ENCODE measurements around the gene CLASP2.
"Not testable (repeated sequence)": the region's sequence is repeated elsewhere in the genome, so short reads cannot be mapped to it uniquely, and the experiment has no call there.

Gene CLASP2

GRCh38 chr3:33687406-33688010 is 30.5 kb downstream of the CLASP2 start:
- H3K36me3 ChIP-seq (ENCODE audit: insufficient read depth, low read length) = peaks cover 3% of the 10 kb centered on the region
- H3K4me3 ChIP-seq (ENCODE audit: low read length) = no peak overlapping the region
- no peaks in the 10 kb centered on the region for H3K9me3 ChIP-seq (replicated peaks; ENCODE audit: low read length)
- no peaks in the 10 kb centered on the region for H3K27me3 ChIP-seq (ENCODE audit: control insufficient read depth, insufficient read depth, low read length)
- H3K4me2 ChIP-seq (ENCODE audit: low read length) = peak overlapping the region; percentile 65
- peaks cover 15% of the 10 kb centered on the region for H3K4me1 ChIP-seq (ENCODE audit: control insufficient read depth, insufficient read depth, low read length)
- no peak overlapping the region for H3K9ac ChIP-seq (ENCODE audit: low read depth, low read length)

GRCh38 chr3:33682770-33683169 is 35.3 kb downstream of the CLASP2 start:
- H3K9me3 ChIP-seq (replicated peaks; ENCODE audit: low read length) = no peaks in the 10 kb centered on the region
- no peaks in the 10 kb centered on the region for H3K27me3 ChIP-seq (ENCODE audit: control insufficient read depth, insufficient read depth, low read length)
- peaks cover 3% of the 10 kb centered on the region for H3K36me3 ChIP-seq (ENCODE audit: insufficient read depth, low read length)
- H3K4me1 ChIP-seq (ENCODE audit: control insufficient read depth, insufficient read depth, low read length) = peaks cover 9% of the 10 kb centered on the region
- H3K9ac ChIP-seq (ENCODE audit: low read depth, low read length) = no peak overlapping the region
- no peak overlapping the region for H3K4me2 ChIP-seq (ENCODE audit: low read length)
- no peak overlapping the region for H3K4me3 ChIP-seq (ENCODE audit: low read length)

- H3K27me3 ChIP-seq (ENCODE audit: control insufficient read depth, insufficient read depth, low read length) = no peaks in the 10 kb centered on the region
- no peak overlapping the region for H3K4me2 ChIP-seq (ENCODE audit: low read length)
- no peaks in the 10 kb centered on the region for H3K9me3 ChIP-seq (replicated peaks; ENCODE audit: low read length)
- H3K4me1 ChIP-seq (ENCODE audit: control insufficient read depth, insufficient read depth, low read length) = no peaks in the 10 kb centered on the region
- no peak overlapping the region for H3K9ac ChIP-seq (ENCODE audit: low read depth, low read length)
- no peak overlapping the region for H3K4me3 ChIP-seq (ENCODE audit: low read length)
- peaks cover 3% of the 10 kb centered on the region for H3K36me3 ChIP-seq (ENCODE audit: insufficient read depth, low read length)
Observed at GRCh38 chr3:33681667-33682066, 36.4 kb downstream of the CLASP2 start.

GRCh38 chr3:33678073-33678472 is 40.0 kb downstream of the CLASP2 start:
- Histone ChIP-seq H3K27me3 (ENCODE audit: control insufficient read depth, insufficient read depth, low read length) (no peaks in the 10 kb centered on the region), H3K4me3 (ENCODE audit: low read length) (no peak overlapping the region), H3K4me1 (ENCODE audit: control insufficient read depth, insufficient read depth, low read length) (no peaks in the 10 kb centered on the region), H3K9me3 (replicated peaks; ENCODE audit: low read length) (no peaks in the 10 kb centered on the region), H3K4me2 (ENCODE audit: low read length) (no peak overlapping the region), H3K36me3 (ENCODE audit: insufficient read depth, low read length) (peaks cover 3% of the 10 kb centered on the region), H3K9ac (ENCODE audit: low read depth, low read length) (no peak overlapping the region)

GRCh38 chr3:33673436-33673835 is 44.6 kb downstream of the CLASP2 start:
- H3K9me3 ChIP-seq (replicated peaks; ENCODE audit: low read length); H3K4me3 ChIP-seq (ENCODE audit: low read length); H3K4me1 ChIP-seq (ENCODE audit: control insufficient read depth, insufficient read depth, low read length): not testable (repeated sequence)

GRCh38 chr3:33668618-33669017 is 49.4 kb downstream of the CLASP2 start:
- no peak overlapping the region for H3K4me2 ChIP-seq (ENCODE audit: low read length)
- no peaks in the 10 kb centered on the region for H3K36me3 ChIP-seq (ENCODE audit: insufficient read depth, low read length)
- no peaks in the 10 kb centered on the region for H3K9me3 ChIP-seq (replicated peaks; ENCODE audit: low read length)
- peaks cover 16% of the 10 kb centered on the region for H3K4me1 ChIP-seq (ENCODE audit: control insufficient read depth, insufficient read depth, low read length)
- H3K9ac ChIP-seq (ENCODE audit: low read depth, low read length) = no peak overlapping the region
- no peak overlapping the region for H3K4me3 ChIP-seq (ENCODE audit: low read length)
- no peaks in the 10 kb centered on the region for H3K27me3 ChIP-seq (ENCODE audit: control insufficient read depth, insufficient read depth, low read length)

More at GRCh38 chr3:33673436-33673835, 44.6 kb downstream of the CLASP2 start:
- H3K9ac ChIP-seq (ENCODE audit: low read depth, low read length); H3K36me3 ChIP-seq (ENCODE audit: insufficient read depth, low read length); H3K4me2 ChIP-seq (ENCODE audit: low read length); H3K27me3 ChIP-seq (ENCODE audit: control insufficient read depth, insufficient read depth, low read length): not testable (repeated sequence)

- Histone ChIP-seq H3K4me2 (ENCODE audit: low read length) (no peak overlapping the region), H3K9me3 (replicated peaks; ENCODE audit: low read length) (no peaks in the 10 kb centered on the region), H3K36me3 (ENCODE audit: insufficient read depth, low read length) (no peaks in the 10 kb centered on the region), H3K4me1 (ENCODE audit: control insufficient read depth, insufficient read depth, low read length) (peaks cover 31% of the 10 kb centered on the region), H3K9ac (ENCODE audit: low read depth, low read length) (no peak overlapping the region), H3K4me3 (ENCODE audit: low read length) (no peak overlapping the region), H3K27me3 (ENCODE audit: control insufficient read depth, insufficient read depth, low read length) (no peaks in the 10 kb centered on the region)
Observed at GRCh38 chr3:33665294-33665693, 52.8 kb downstream of the CLASP2 start.

- Histone ChIP-seq H3K4me2 (ENCODE audit: low read length) (peak overlapping the region; percentile 69), H3K4me1 (ENCODE audit: control insufficient read depth, insufficient read depth, low read length) (peaks cover 42% of the 10 kb centered on the region), H3K4me3 (ENCODE audit: low read length) (peak overlapping the region; percentile 17), H3K9ac (ENCODE audit: low read depth, low read length) (no peak overlapping the region), H3K36me3 (ENCODE audit: insufficient read depth, low read length) (no peaks in the 10 kb centered on the region), H3K27me3 (ENCODE audit: control insufficient read depth, insufficient read depth, low read length) (no peaks in the 10 kb centered on the region), H3K9me3 (replicated peaks; ENCODE audit: low read length) (no peaks in the 10 kb centered on the region)
Observed at GRCh38 chr3:33664195-33664594, 53.9 kb downstream of the CLASP2 start.

- no peaks in the 10 kb centered on the region for H3K36me3 ChIP-seq (ENCODE audit: insufficient read depth, low read length)
- H3K4me3 ChIP-seq (ENCODE audit: low read length) = no peak overlapping the region
- peak overlapping the region; percentile 69 for H3K4me2 ChIP-seq (ENCODE audit: low read length)
- no peak overlapping the region for H3K9ac ChIP-seq (ENCODE audit: low read depth, low read length)
- H3K27me3 ChIP-seq (ENCODE audit: control insufficient read depth, insufficient read depth, low read length) = no peaks in the 10 kb centered on the region
- H3K4me1 ChIP-seq (ENCODE audit: control insufficient read depth, insufficient read depth, low read length) = peaks cover 51% of the 10 kb centered on the region
- no peaks in the 10 kb centered on the region for H3K9me3 ChIP-seq (replicated peaks; ENCODE audit: low read length)
Observed at GRCh38 chr3:33663042-33663441, 55.0 kb downstream of the CLASP2 start.

GRCh38 chr3:33659856-33660434 is 58.1 kb downstream of the CLASP2 start:
- H3K27me3 ChIP-seq (ENCODE audit: control insufficient read depth, insufficient read depth, low read length) = no peaks in the 10 kb centered on the region
- peak overlapping the region; percentile 42 for H3K9ac ChIP-seq (ENCODE audit: low read depth, low read length)
- H3K36me3 ChIP-seq (ENCODE audit: insufficient read depth, low read length) = no peaks in the 10 kb centered on the region
- H3K9me3 ChIP-seq (replicated peaks; ENCODE audit: low read length) = no peaks in the 10 kb centered on the region
- peak overlapping the region; percentile 58 for H3K4me3 ChIP-seq (ENCODE audit: low read length)
- peak overlapping the region; percentile 83 for H3K4me2 ChIP-seq (ENCODE audit: low read length)
- peaks cover 46% of the 10 kb centered on the region for H3K4me1 ChIP-seq (ENCODE audit: control insufficient read depth, insufficient read depth, low read length)

GRCh38 chr3:33658991-33659848 is 58.8 kb downstream of the CLASP2 start:
- no peaks in the 10 kb centered on the region for H3K27me3 ChIP-seq (ENCODE audit: control insufficient read depth, insufficient read depth, low read length)
- H3K36me3 ChIP-seq (ENCODE audit: insufficient read depth, low read length) = no peaks in the 10 kb centered on the region
- H3K4me1 ChIP-seq (ENCODE audit: control insufficient read depth, insufficient read depth, low read length) = peaks cover 40% of the 10 kb centered on the region
- peak overlapping the region; percentile 58 for H3K4me3 ChIP-seq (ENCODE audit: low read length)
- no peaks in the 10 kb centered on the region for H3K9me3 ChIP-seq (replicated peaks; ENCODE audit: low read length)
- peak overlapping the region; percentile 83 for H3K4me2 ChIP-seq (ENCODE audit: low read length)
- H3K9ac ChIP-seq (ENCODE audit: low read depth, low read length) = peak overlapping the region; percentile 42

Data from skeletal muscle satellite cell (primary cell).